ENCODE measurements around the gene RTP2.

DNA sequence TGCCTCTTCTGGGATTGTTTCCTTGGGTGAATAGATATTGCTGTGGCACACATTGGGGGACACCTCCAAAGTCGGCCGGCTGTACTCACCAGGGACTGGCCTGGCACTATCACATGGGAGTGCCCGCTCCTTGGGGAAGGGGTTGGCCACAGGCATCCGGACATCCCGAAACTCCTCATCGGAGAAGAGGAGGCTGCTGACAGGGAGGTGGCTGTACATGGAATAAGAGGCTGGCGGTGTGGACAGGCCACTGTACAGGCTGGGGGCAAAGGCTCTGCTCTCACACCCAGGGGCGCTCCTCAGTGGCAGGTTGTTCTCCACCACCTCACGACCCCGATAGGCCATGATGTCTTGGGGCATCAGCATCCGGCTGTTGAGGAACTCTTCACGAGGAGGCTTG is 27.2 kb upstream of the RTP2 start:
- TF ChIP-seq, protein P1, sequence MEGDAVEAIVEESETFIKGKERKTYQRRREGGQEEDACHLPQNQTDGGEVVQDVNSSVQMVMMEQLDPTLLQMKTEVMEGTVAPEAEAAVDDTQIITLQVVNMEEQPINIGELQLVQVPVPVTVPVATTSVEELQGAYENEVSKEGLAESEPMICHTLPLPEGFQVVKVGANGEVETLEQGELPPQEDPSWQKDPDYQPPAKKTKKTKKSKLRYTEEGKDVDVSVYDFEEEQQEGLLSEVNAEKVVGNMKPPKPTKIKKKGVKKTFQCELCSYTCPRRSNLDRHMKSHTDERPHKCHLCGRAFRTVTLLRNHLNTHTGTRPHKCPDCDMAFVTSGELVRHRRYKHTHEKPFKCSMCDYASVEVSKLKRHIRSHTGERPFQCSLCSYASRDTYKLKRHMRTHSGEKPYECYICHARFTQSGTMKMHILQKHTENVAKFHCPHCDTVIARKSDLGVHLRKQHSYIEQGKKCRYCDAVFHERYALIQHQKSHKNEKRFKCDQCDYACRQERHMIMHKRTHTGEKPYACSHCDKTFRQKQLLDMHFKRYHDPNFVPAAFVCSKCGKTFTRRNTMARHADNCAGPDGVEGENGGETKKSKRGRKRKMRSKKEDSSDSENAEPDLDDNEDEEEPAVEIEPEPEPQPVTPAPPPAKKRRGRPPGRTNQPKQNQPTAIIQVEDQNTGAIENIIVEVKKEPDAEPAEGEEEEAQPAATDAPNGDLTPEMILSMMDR (conservative IDR thresholded peaks at IDR 0.05; ENCODE audit: low read depth in 2 of 2): no peak
- TF ChIP-seq STAT1 (IDR thresholded peaks at IDR 0.05; ENCODE audit: unreplicated experiment): no peak
- TF ChIP-seq, protein P2, sequence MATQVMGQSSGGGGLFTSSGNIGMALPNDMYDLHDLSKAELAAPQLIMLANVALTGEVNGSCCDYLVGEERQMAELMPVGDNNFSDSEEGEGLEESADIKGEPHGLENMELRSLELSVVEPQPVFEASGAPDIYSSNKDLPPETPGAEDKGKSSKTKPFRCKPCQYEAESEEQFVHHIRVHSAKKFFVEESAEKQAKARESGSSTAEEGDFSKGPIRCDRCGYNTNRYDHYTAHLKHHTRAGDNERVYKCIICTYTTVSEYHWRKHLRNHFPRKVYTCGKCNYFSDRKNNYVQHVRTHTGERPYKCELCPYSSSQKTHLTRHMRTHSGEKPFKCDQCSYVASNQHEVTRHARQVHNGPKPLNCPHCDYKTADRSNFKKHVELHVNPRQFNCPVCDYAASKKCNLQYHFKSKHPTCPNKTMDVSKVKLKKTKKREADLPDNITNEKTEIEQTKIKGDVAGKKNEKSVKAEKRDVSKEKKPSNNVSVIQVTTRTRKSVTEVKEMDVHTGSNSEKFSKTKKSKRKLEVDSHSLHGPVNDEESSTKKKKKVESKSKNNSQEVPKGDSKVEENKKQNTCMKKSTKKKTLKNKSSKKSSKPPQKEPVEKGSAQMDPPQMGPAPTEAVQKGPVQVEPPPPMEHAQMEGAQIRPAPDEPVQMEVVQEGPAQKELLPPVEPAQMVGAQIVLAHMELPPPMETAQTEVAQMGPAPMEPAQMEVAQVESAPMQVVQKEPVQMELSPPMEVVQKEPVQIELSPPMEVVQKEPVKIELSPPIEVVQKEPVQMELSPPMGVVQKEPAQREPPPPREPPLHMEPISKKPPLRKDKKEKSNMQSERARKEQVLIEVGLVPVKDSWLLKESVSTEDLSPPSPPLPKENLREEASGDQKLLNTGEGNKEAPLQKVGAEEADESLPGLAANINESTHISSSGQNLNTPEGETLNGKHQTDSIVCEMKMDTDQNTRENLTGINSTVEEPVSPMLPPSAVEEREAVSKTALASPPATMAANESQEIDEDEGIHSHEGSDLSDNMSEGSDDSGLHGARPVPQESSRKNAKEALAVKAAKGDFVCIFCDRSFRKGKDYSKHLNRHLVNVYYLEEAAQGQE (IDR thresholded peaks at IDR 0.05; ENCODE audit: unreplicated experiment): no peak
- no peak for TF ChIP-seq EZH2phosphoT487 (IDR thresholded peaks at IDR 0.05; ENCODE audit: unreplicated experiment)
- TF ChIP-seq EZH2 (IDR thresholded peaks at IDR 0.05; ENCODE audit: low read depth, unreplicated experiment): no peak
- TF ChIP-seq POLR2AphosphoS5 (IDR thresholded peaks at IDR 0.05; ENCODE audit: low read depth): no peak
- TF ChIP-seq CREB1 (CRISPR knock-in tag; IDR thresholded peaks at IDR 0.05; ENCODE audit: low read depth): no peak
- TF ChIP-seq JUNB (IDR thresholded peaks at IDR 0.05; ENCODE audit: unreplicated experiment): no peak

Data from GM23338 (cell line).